HG03378 (cell line): ENCODE results near the gene CD300A.

Experiments
- ATAC-seq: cut with Tn5 transposase; IDR thresholded peaks from one replicate; pipeline ENCODE4 v1.9.1; 2021; ENCODE audit warnings: mild to moderate bottlenecking, moderate library complexity; ENCODE audit not compliant: unreplicated experiment

Gene CD300A

GRCh38 chr17:74466111-74466827 is at the start of gene CD300A:
Gene CD300A (plus strand): TSS chr17:74466634. CDS start chr17:74466704, 70 bp downstream.
- ATAC-seq, result no peak

DNA sequence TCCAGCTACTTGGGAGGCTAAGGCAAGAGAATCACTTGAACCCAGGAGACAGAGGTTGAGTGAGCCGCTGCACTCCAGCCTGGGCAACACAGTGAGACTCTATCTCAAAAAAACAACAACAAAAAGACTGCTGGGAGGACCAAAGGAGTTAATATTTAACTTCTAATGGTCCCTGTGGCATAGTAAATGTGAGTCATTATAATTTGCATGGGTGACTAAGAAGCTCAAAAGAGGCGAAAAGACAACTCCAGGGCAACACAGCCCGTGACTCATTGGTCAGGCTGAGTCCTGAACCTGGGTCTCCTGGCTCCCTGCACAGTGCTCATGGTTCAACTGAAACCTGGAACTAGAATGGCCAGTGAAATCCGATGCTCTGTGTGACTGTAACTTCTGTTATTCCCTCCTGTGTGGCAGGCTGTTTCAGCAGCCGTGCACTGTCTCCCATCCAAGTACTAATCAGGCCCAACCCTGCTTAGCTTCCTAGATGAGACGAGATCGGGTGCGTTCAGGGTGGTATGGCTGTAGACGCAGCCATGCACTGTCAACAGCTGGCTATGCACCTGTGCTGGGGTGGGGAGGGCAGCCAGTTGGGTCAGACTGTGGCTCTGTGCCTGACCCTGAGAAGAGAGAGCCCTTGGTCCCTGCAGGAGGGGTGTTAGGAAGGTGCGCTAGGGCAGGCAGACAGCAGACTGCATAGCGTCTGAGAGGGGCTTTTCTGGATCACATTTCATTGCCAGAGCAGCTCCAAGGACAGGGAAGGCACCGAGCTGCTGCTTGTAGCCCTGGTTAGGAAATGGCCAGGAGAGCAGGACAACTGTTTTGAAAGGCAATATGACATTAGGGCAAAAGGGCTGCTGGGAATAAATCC is 49.0 kb upstream of the CD300A start:
- ATAC-seq, result no peak

GRCh38 chr17:74419928-74420411 is 46.5 kb upstream of the CD300A start:
- no peak for ATAC-seq

DNA sequence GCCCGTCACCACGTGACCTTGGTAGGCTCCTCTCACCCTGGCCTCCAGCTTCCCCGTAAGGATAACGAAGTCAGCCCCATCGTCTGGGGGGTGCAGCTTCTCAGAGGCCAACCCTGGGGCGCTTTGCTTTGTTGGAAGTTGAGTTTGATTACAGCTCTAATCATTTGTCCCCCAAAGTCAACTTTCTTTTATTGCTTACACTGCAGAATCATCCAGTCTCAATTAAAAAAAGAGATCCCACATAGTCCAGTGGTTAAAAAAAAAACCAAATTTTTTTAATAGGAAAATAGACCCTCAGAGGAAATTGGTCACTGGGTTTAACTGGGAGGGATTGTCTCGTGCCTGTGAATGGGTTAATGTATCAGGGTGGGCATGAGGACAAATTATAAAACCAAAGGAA is 42.3 kb upstream of the CD300A start:
- ATAC-seq, result no peak

GRCh38 chr17:74424657-74425056 is 41.8 kb upstream of the CD300A start:
- ATAC-seq, result no peak

DNA sequence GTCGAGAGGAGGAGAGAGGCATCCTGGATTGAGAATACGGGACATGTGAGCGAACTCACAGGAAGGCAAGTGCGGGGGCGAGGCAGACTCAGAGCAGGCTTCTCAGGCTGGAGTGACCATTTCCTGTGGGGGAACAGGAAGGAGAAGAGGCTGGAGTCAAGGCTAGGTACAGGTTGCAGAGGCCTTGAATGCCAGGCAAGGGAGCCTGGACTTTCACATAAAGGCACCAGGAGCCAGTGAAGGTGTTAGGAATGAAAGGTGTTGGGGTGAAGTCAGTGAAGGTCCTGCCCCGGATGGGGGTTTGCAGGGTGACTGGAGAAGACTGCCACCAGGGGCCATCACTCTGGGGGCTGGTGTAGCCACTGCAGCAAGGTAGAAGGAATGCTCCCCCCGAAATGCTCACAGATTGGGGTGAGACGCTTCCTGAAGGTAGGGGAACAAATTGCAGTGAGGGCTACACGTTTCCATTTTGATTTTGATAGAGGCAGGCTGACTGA is 39.8 kb upstream of the CD300A start:
- ATAC-seq, result no peak

GRCh38 chr17:74427048-74427762 is 39.2 kb upstream of the CD300A start:
- no peak for ATAC-seq

- no peak for ATAC-seq
Observed at GRCh38 chr17:74427763-74428153, 38.7 kb upstream of the CD300A start.

DNA sequence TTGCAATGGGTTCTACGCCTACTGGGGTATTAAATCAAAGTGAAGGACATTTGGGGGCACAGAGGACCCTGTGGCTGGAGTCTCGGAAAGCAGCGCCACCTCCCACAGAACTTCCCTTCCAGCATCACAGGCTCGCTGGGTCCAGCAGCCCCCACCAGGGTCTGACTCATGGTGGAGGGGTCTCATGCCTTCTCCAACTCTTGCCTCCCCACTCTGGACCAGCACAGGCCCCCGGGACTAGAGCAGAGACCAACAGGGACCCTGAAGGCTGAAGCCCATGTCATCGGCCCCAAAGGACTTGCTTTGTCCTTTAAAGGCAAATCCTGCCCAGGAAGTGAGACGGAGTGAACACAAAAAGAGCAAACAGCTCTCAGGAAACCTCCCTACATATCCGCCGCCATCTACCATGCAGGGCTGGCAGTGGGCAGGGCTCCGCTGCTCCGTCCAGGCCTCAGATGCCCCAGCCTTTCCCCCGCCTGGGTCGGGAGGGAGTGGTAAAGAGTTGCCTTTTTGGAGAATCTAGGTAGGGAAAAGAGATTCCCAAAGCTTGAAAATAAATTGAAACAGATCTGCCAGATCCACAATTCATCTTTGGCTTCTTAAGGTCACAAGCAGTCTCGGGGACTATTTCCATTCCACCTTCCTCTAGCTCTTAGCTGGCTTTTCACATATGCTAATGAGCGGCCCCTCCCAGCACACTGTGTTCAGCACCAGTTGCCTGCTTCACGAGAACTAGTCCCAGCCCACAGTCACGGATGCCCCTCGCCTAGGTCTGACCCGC is 36.6 kb upstream of the CD300A start:
- no peak for ATAC-seq

GRCh38 chr17:74430385-74430705 is 36.1 kb upstream of the CD300A start:
- ATAC-seq, result no peak

DNA sequence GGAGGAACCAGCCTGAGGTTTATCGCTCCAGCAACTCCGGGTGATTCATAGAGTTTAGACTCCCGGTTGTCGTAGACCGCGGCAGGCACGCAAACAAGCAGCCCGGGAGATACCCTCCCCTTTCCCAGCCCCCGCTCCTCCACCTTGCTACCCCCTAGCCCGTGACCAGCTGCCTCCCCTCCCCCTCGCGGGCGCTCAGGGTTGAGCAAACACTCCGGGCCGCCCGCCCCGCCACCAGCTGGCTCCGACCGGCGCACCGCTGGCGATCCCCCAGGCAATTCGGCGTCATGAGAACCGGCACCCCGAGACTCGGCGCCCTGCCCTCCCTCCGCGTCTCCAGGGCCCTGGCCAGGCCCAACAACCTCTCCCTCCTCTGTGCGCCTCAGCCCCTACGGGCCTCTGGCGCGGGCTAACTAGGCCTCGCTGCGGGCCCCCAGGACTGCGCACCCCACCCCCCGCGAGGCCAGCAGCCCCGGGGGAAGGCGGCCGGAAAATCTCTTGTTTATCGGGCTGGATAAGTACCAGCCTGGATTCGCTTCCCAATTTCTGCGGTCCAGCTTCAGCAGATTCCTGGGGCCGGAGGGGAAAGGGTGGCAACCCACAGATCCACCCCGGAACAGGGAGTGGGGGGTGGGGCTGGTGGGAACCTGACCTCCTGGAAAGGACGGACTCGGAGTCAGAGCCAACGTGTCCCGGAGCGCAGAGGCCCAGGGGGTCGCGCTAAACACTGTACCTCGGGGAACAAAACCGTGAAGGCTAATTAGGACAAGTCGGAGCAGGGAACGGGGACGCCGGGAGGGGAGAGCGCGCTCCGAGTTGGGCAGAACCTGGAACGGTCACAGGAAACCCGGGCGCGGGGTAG is 35.5 kb upstream of the CD300A start:
- no peak for ATAC-seq

GRCh38 chr17:74431568-74432423 is 34.6 kb upstream of the CD300A start, which contains the start of gene GPRC5C:
Gene GPRC5C (plus strand): TSS chr17:74432088. CDS start chr17:74439777, 7,689 bp downstream.
- ATAC-seq, result no peak

- ATAC-seq, result no peak
Observed at GRCh38 chr17:74432424-74432690, 34.1 kb upstream of the CD300A start.

GRCh38 chr17:74432766-74433391 is 33.6 kb upstream of the CD300A start:
- no peak for ATAC-seq

DNA sequence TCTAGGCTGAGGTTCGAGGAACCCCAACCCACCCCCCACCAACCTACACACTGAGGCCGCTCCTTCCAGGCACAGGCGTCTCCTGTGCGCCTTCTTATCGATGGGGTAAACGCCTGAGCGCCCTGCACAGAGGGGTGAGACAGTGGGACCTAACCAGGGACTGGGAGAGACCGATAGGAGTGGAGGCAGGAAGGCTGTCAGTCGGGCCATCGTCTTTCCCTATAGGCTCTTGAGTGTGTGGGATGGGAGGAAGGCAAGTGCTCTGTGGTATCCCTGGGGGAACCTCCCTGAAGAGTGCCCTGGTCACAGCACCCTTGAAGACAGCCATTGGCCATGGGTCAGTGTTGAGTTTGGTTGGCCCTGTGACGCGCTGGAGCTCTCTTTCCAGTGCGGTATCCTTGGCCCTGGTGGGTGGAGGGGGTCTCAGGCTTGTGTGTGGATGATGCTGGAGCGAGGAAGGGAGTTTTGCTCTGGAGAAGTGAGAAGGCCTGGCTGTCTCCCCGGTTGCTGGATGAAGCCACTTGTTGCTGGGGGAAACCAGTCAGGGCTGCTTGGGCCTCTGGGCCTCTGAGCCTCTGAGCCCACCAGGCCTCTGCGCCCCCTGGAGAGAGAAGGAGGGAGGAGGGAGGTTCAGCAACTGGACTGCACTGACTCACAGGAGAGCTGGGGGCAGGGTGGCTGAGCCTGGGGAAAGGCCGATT is 32.9 kb upstream of the CD300A start:
- no peak for ATAC-seq

DNA sequence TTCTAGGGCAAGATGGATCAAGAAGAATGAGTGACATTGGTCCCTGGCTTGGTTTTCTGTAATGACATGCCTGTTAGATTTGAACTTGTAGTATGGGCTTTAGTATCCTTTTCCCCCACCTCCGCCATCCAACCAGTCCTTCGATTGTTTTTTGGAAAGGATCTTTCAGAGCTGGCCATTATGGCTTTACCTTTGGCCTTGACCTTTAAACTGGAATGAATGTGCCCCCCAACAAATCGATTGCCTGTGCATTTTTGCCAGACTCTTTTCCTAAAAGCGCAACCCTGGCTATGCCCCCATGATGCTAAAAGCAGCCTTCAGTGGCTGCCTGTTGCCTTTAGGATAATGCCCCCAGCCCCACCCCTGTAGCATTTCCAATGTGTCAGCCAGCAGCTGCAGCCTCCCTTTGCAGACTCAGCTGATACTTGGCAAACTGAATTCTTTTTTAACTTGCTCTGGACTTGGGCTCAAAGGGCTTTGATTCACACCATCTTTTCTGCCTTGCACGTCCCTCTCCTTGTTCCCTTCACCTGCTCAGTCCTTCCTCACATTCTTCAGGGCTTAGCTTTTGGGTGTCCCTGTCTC is 30.6 kb upstream of the CD300A start:
- no peak for ATAC-seq

- no peak for ATAC-seq
Observed at GRCh38 chr17:74437702-74438101, 28.7 kb upstream of the CD300A start.
